22Rv1 (cell line): ENCODE data around the gene MSS51.

ENCODE experiments used
- H3K27ac ChIP-seq: fragments of 450-650 bp; 2 replicates; pipeline ENCODE4 v1.5.1; 2017
- ZFX ChIP-seq: fragments of 450-650 bp; IDR thresholded peaks from 2 replicates; pipeline ENCODE4 v1.6.1; 2017; ENCODE audit warnings: antibody characterized with exemption, borderline replicate concordance
- TF ChIP-seq, protein P1 (sequence below): fragments of 450-650 bp; IDR thresholded peaks from 2 replicates; pipeline ENCODE4 v1.5.1; 2017; ENCODE audit warnings: mild to moderate bottlenecking

The MSS51 gene

GRCh38 chr10:73460897-73461296, 27.5 kb upstream of the MSS51 start:
- H3K27ac ChIP-seq = no peak overlapping the region

GRCh38 chr10:73459683-73460314, 26.4 kb upstream of the MSS51 start:
- H3K27ac ChIP-seq = no peak overlapping the region
- TF ChIP-seq, protein P1, sequence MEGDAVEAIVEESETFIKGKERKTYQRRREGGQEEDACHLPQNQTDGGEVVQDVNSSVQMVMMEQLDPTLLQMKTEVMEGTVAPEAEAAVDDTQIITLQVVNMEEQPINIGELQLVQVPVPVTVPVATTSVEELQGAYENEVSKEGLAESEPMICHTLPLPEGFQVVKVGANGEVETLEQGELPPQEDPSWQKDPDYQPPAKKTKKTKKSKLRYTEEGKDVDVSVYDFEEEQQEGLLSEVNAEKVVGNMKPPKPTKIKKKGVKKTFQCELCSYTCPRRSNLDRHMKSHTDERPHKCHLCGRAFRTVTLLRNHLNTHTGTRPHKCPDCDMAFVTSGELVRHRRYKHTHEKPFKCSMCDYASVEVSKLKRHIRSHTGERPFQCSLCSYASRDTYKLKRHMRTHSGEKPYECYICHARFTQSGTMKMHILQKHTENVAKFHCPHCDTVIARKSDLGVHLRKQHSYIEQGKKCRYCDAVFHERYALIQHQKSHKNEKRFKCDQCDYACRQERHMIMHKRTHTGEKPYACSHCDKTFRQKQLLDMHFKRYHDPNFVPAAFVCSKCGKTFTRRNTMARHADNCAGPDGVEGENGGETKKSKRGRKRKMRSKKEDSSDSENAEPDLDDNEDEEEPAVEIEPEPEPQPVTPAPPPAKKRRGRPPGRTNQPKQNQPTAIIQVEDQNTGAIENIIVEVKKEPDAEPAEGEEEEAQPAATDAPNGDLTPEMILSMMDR = no peak
- TF ChIP-seq ZFX = no peak

More at GRCh38 chr10:73460897-73461296, 27.5 kb upstream of the MSS51 start:
- no peak for TF ChIP-seq ZFX
- TF ChIP-seq, protein P1 = no peak

- no peak for TF ChIP-seq ZFX
- TF ChIP-seq, protein P1 = no peak
- H3K27ac ChIP-seq = no peak overlapping the region
These were observed 23.0 kb upstream of the MSS51 start for GRCh38 chr10:73456187-73456890.

GRCh38 chr10:73449113-73449512, 15.8 kb upstream of the MSS51 start:
- TF ChIP-seq ZFX = no peak
- TF ChIP-seq, protein P1 = no peak
- no peak overlapping the region for H3K27ac ChIP-seq

- no peak overlapping the region for H3K27ac ChIP-seq
- TF ChIP-seq ZFX = no peak
- TF ChIP-seq, protein P1 = no peak
These were observed 15.0 kb upstream of the MSS51 start for GRCh38 chr10:73448384-73448783.

DNA sequence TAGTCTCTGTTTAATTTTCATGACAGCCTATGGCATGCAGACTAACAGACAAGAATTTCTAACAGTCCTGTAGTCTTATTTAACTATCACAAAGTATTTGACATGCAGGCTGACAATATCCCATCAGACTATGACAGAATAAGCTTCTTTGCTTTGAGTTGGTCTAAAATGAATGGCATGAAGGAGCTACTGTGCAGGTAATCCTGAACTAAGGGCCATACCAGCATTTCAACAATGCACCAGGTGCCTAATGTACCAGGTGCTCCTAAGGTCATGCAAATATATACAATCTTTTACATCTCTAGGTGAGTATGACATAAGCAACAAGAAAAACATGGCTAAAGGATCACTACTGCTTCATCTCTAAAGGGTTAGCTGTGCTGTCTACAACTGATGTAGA, 13.6 kb upstream of the MSS51 start:
- TF ChIP-seq ZFX = no peak
- TF ChIP-seq, protein P1 = no peak
- H3K27ac ChIP-seq = no peak overlapping the region

DNA sequence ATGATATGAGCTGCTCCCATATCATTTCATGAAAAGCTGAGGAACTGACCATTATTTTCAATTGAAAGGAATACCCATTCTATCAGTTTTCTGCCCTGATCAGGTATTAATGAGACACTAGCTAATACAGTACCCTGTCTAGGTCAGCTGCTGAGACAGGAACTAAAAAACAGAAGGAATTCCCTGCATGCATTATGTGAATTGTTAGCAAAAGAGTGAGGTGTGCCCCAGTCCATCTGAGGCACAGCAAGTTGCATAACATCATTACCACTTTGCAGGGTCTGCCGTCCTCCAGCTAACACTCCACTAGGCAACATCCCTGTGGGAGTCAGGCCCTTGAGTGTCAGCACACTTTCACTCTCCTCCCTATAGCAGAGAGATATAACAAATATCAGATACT, 11.1 kb upstream of the MSS51 start:
- TF ChIP-seq ZFX = no peak
- TF ChIP-seq, protein P1 = no peak

More for the DNA sequence above, 11.1 kb upstream of the MSS51 start:
- no peak overlapping the region for H3K27ac ChIP-seq
